Pulmonary artery endothelial cell (primary cell): Measurements from ENCODE around the gene DCUN1D3. TPM values are rescaled to one million over a fixed set of nuclear protein-coding genes. Genes with fewer than 3 reads are reported as not detected.
"Not testable (repeated sequence)": the region's sequence is repeated elsewhere in the genome, so short reads cannot be mapped to it uniquely, and the experiment has no call there.

Source experiments
- DNase-seq: peaks from one replicate; pipeline ENCODE4 v3.0.0-alpha.2; 2011; ENCODE audit warnings: low read depth, low spot score
- total RNA-seq: library from RNA; depleted of rRNA; stranded (reverse); fragments of >200 nt; gene quantifications from 2 replicates; pipeline ENCODE4 v1.2.3, GENCODE V29; 2014

Gene DCUN1D3
- 67.9 and 94.5 TPM in 2 replicates for total RNA-seq

GRCh38 chr16:20900299-20901067, at the start of gene DCUN1D3, which contains the start of gene LYRM1:
TSS of gene DCUN1D3 (minus strand) at chr16:20900358. CDS start at chr16:20862538, 37,820 bp downstream.
TSS of gene LYRM1 (plus strand) at chr16:20900771. CDS start at chr16:20915556, 14,785 bp downstream.
- peak; percentile 99 for DNase-seq

- DNase-seq = no peak
Measured at GRCh38 chr16:20949660-20950059, 49.5 kb upstream of the DCUN1D3 start.

GRCh38 chr16:20948444-20948843, 48.3 kb upstream of the DCUN1D3 start:
- no peak for DNase-seq

- no peak for DNase-seq
Measured at GRCh38 chr16:20946015-20946629, 46.0 kb upstream of the DCUN1D3 start.

- DNase-seq = not testable (repeated sequence)
Measured at GRCh38 chr16:20945575-20945875, 45.4 kb upstream of the DCUN1D3 start.

- no peak for DNase-seq
Measured at GRCh38 chr16:20944861-20945574, 44.9 kb upstream of the DCUN1D3 start.

GRCh38 chr16:20942256-20942655, 42.1 kb upstream of the DCUN1D3 start:
- no peak for DNase-seq

- no peak for DNase-seq
Measured at GRCh38 chr16:20941636-20941926, 41.4 kb upstream of the DCUN1D3 start.

- DNase-seq = no peak
Measured at GRCh38 chr16:20940871-20941635, 40.9 kb upstream of the DCUN1D3 start.

GRCh38 chr16:20939611-20940010, 39.5 kb upstream of the DCUN1D3 start:
- DNase-seq = no peak

GRCh38 chr16:20938426-20938825, 38.3 kb upstream of the DCUN1D3 start:
- no peak for DNase-seq

GRCh38 chr16:20937736-20938135, 37.6 kb upstream of the DCUN1D3 start:
- DNase-seq = no peak

- no peak for DNase-seq
Measured at GRCh38 chr16:20933589-20933988, 33.4 kb upstream of the DCUN1D3 start.

GRCh38 chr16:20931066-20931600, 31.0 kb upstream of the DCUN1D3 start:
- DNase-seq = no peak

- no peak for DNase-seq
Measured at GRCh38 chr16:20930365-20930690, 30.2 kb upstream of the DCUN1D3 start.

- not testable (repeated sequence) for DNase-seq
Measured at GRCh38 chr16:20929676-20930364, 29.7 kb upstream of the DCUN1D3 start.

GRCh38 chr16:20928774-20929411, 28.7 kb upstream of the DCUN1D3 start:
- no peak for DNase-seq

GRCh38 chr16:20925751-20926150, 25.6 kb upstream of the DCUN1D3 start:
- DNase-seq = no peak

GRCh38 chr16:20923876-20924275, 23.7 kb upstream of the DCUN1D3 start:
- DNase-seq = no peak

GRCh38 chr16:20920799-20921198, 20.6 kb upstream of the DCUN1D3 start:
- no peak for DNase-seq

GRCh38 chr16:20920091-20920490, 19.9 kb upstream of the DCUN1D3 start:
- no peak for DNase-seq
